OCI-LY1 (cell line): ENCODE measurements around the gene ST3GAL2.
"Not testable (repeated sequence)": the region's sequence is repeated elsewhere in the genome, so short reads cannot be mapped to it uniquely, and the experiment has no call there.

Source experiments
- CTCF ChIP-seq: fragments of 200-600 bp; sonication (generic), shearing (Covaris generic); IDR thresholded peaks from 2 replicates; pipeline ENCODE4 v1.5.1; 2017; ENCODE audit warnings: mild to moderate bottlenecking, antibody characterized with exemption, low read length, moderate library complexity, mixed read lengths
- EZH2 ChIP-seq: fragments of 200-600 bp; sonication (generic), shearing (Covaris generic); IDR thresholded peaks from 2 replicates; pipeline ENCODE4 v1.8.0; 2017; ENCODE audit warnings: borderline replicate concordance, mixed run types, mild to moderate bottlenecking, antibody characterized with exemption, low read length, moderate library complexity, mixed read lengths

- TF ChIP-seq CTCF, EZH2: not testable (repeated sequence)
Measured at GRCh38 chr16:70386289-70386986, 52.5 kb downstream of the ST3GAL2 start.
